ENCODE results near the gene EHD4.

EHD4 gene

GRCh38 chr15:41927536-41927935 lies 44.8 kb downstream of the EHD4 start:
- no peaks in the 10 kb centered on the region for H3K79me2 ChIP-seq (ENCODE audit: insufficient read depth, low read length)
- TF ChIP-seq, protein P1, sequence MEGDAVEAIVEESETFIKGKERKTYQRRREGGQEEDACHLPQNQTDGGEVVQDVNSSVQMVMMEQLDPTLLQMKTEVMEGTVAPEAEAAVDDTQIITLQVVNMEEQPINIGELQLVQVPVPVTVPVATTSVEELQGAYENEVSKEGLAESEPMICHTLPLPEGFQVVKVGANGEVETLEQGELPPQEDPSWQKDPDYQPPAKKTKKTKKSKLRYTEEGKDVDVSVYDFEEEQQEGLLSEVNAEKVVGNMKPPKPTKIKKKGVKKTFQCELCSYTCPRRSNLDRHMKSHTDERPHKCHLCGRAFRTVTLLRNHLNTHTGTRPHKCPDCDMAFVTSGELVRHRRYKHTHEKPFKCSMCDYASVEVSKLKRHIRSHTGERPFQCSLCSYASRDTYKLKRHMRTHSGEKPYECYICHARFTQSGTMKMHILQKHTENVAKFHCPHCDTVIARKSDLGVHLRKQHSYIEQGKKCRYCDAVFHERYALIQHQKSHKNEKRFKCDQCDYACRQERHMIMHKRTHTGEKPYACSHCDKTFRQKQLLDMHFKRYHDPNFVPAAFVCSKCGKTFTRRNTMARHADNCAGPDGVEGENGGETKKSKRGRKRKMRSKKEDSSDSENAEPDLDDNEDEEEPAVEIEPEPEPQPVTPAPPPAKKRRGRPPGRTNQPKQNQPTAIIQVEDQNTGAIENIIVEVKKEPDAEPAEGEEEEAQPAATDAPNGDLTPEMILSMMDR (IDR thresholded peaks at IDR 0.05; ENCODE audit: low read length) = no peak
- TF ChIP-seq EZH2 (IDR thresholded peaks at IDR 0.05; ENCODE audit: borderline replicate concordance, low read length) = no peak
- H3K27ac ChIP-seq (ENCODE audit: low read depth, low read length, poor library complexity, severe bottlenecking) = peak overlapping the region; percentile 62
- peak overlapping the region; percentile 6 for H3K4me2 ChIP-seq (ENCODE audit: low read length)
- peaks cover 6% of the 10 kb centered on the region; the same call in 1 of the 2 replicates for H3F3A ChIP-seq (ENCODE audit: insufficient read depth, low read length)
- H3K9me2 ChIP-seq (ENCODE audit: low read depth, low read length) = no peaks in the 10 kb centered on the region
- peaks cover 66% of the 10 kb centered on the region for H3K4me1 ChIP-seq (ENCODE audit: insufficient read depth, low read length, severe bottlenecking)
- H3K36me3 ChIP-seq (ENCODE audit: insufficient read depth, low read length) = no peaks in the 10 kb centered on the region; the same call in 1 of the 2 replicates
- H3K9ac ChIP-seq (ENCODE audit: low read length) = peak overlapping the region; percentile 2; the same call in 1 of the 2 replicates
- no peak overlapping the region for H2AFZ ChIP-seq (ENCODE audit: low read length)
- no peak overlapping the region for H3K4me3 ChIP-seq (ENCODE audit: low read depth, low read length, poor library complexity, severe bottlenecking)
- H4K20me1 ChIP-seq (ENCODE audit: insufficient read depth, low read length) = no peaks in the 10 kb centered on the region
- H3K9me3 ChIP-seq (ENCODE audit: low read length) = no peaks in the 10 kb centered on the region
- no peaks in the 10 kb centered on the region for H3K27me3 ChIP-seq (ENCODE audit: insufficient read depth, low read length)

DNA sequence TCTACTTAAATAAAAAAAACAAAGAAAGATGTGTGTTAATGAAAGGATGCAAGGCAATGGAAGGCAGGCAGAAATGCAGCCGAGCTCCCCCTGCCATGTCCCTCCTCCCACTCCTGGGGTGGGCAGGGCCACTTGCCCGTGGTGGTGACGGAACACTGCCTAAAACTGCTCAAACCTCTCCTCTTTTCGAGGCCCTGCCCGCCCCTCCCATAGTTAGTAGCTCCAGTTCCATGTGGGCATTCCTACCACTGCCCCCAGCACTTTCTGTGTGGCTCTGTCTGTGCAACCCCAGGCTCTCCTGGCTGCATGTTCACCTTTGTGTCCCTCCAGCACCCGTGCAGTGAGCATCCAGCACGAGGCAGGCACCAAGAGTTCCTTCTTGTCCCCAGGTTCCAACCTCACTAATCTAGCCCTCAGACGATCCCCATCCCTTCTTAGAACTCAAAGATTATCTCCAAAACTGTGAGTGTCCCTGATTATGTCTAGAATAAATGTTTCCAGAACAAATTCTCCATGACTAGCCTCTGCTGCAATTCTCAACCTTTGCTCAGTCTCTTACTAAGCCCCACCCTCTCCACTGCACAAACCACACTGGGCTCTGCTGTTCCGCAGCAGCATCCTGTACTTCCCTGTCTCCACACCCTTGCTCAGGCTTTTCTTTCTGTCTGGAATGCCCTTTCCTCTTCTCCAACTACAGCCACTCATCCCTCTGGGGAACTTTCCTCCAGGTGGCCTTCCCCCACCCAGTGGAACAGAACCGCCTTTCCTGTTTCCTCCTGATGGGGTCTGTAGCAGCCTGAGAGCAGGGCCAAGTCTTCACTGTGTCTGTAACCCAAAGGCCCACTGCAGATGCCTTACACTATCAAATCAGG lies 45.9 kb downstream of the EHD4 start:
- H3K9me2 ChIP-seq (ENCODE audit: low read depth, low read length) = no peaks in the 10 kb centered on the region
- no peak overlapping the region for H2AFZ ChIP-seq (ENCODE audit: low read length)
- H3K9me3 ChIP-seq (ENCODE audit: low read length) = no peaks in the 10 kb centered on the region
- H3K36me3 ChIP-seq (ENCODE audit: insufficient read depth, low read length) = no peaks in the 10 kb centered on the region; the same call in 1 of the 2 replicates
- H4K20me1 ChIP-seq (ENCODE audit: insufficient read depth, low read length) = no peaks in the 10 kb centered on the region
- peak overlapping the region; percentile 31; the same call in 1 of the 2 replicates for H3K4me2 ChIP-seq (ENCODE audit: low read length)
- H3K27ac ChIP-seq (ENCODE audit: low read depth, low read length, poor library complexity, severe bottlenecking) = peak overlapping the region; percentile 62
- no peak overlapping the region; the same call in 1 of the 2 replicates for H3K9ac ChIP-seq (ENCODE audit: low read length)
- H3K27me3 ChIP-seq (ENCODE audit: insufficient read depth, low read length) = no peaks in the 10 kb centered on the region
- no peaks in the 10 kb centered on the region for H3K79me2 ChIP-seq (ENCODE audit: insufficient read depth, low read length)
- peaks cover 66% of the 10 kb centered on the region for H3K4me1 ChIP-seq (ENCODE audit: insufficient read depth, low read length, severe bottlenecking)
- H3F3A ChIP-seq (ENCODE audit: insufficient read depth, low read length) = peaks cover 6% of the 10 kb centered on the region; the same call in 1 of the 2 replicates
- TF ChIP-seq, protein P1 (IDR thresholded peaks at IDR 0.05; ENCODE audit: low read length) = no peak
- no peak for TF ChIP-seq EZH2 (IDR thresholded peaks at IDR 0.05; ENCODE audit: borderline replicate concordance, low read length)
- H3K4me3 ChIP-seq (ENCODE audit: low read depth, low read length, poor library complexity, severe bottlenecking) = no peak overlapping the region

- peaks cover 6% of the 10 kb centered on the region; the same call in 1 of the 2 replicates for H3F3A ChIP-seq (ENCODE audit: insufficient read depth, low read length)
- H3K9me3 ChIP-seq (ENCODE audit: low read length) = no peaks in the 10 kb centered on the region
- no peak overlapping the region for H3K27ac ChIP-seq (ENCODE audit: low read depth, low read length, poor library complexity, severe bottlenecking)
- H3K27me3 ChIP-seq (ENCODE audit: insufficient read depth, low read length) = no peaks in the 10 kb centered on the region
- H2AFZ ChIP-seq (ENCODE audit: low read length) = no peak overlapping the region
- H3K4me2 ChIP-seq (ENCODE audit: low read length) = no peak overlapping the region
- TF ChIP-seq EZH2 (IDR thresholded peaks at IDR 0.05; ENCODE audit: borderline replicate concordance, low read length) = no peak
- no peaks in the 10 kb centered on the region for H3K9me2 ChIP-seq (ENCODE audit: low read depth, low read length)
- no peak overlapping the region for H3K4me3 ChIP-seq (ENCODE audit: low read depth, low read length, poor library complexity, severe bottlenecking)
- H3K79me2 ChIP-seq (ENCODE audit: insufficient read depth, low read length) = no peaks in the 10 kb centered on the region
- H4K20me1 ChIP-seq (ENCODE audit: insufficient read depth, low read length) = no peaks in the 10 kb centered on the region
- no peaks in the 10 kb centered on the region; the same call in 1 of the 2 replicates for H3K36me3 ChIP-seq (ENCODE audit: insufficient read depth, low read length)
- no peak overlapping the region for H3K9ac ChIP-seq (ENCODE audit: low read length)
- H3K4me1 ChIP-seq (ENCODE audit: insufficient read depth, low read length, severe bottlenecking) = peaks cover 57% of the 10 kb centered on the region
These were observed 47.2 kb downstream of the EHD4 start for GRCh38 chr15:41925086-41925608.
